ENCODE measurements around the gene RCAN2. TPM values are rescaled to one million over a fixed set of nuclear protein-coding genes. Genes with fewer than 3 reads are reported as not detected.

Gene RCAN2
- total RNA-seq, 5 donors from 2014 or later (not counting 1 experiment from before 2014, with no cell fraction given) = 0.15 to 2.5 (median 1.4) TPM

DNA sequence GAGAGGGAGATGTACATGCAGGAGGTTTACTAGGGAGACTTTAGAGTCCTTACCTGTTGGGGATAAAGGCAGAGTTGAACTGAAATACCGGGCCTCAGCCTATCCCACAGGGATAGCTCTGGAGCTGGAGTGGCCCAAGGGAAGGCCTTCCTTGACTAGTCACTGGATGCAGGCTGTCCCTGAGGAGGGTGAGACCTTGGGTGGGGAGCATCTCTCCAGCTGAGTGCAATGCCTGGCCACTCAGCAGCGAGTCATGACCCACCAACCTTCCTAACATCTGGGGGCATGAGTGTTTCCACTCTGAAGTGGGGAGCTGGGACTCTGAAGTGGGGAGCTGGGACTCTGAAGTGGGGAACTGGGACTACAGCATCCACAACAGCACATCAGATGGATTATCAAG is 274.4 kb downstream of the RCAN2 start:
- Histone ChIP-seq H3K4me3 (ENCODE audit: control insufficient read depth in 1 of 2, extremely low read depth in 1 of 2, low read length in 1 of 2) (no peak overlapping the region), H3K9me3 (no peaks in the 10 kb centered on the region), H3K36me3 (ENCODE audit: control insufficient read depth in 2 of 2, extremely low read depth in 1 of 2, insufficient read depth in 1 of 2, low read length in 1 of 2) (no peaks in the 10 kb centered on the region), H3K27me3 (replicated peaks in 1 of 2; ENCODE audit: control insufficient read depth in 2 of 2, extremely low read depth in 1 of 2, insufficient read depth in 2 of 2, low read length in 1 of 2) (peaks cover 0 to 2% of the 10 kb centered on the region in 2 experiments), H3K4me1 (ENCODE audit: control insufficient read depth in 1 of 2, extremely low read depth in 1 of 2, insufficient read depth in 2 of 2, low read length in 2 of 2) (no peaks in the 10 kb centered on the region), H3K27ac (ENCODE audit: low read length) (no peak overlapping the region)
- Mint-ChIP-seq H3K4me1 (no peaks in the 10 kb centered on the region), H3K36me3 (no peaks in the 10 kb centered on the region), H3K4me3 (no peak overlapping the region), H3K27ac (no peak overlapping the region), H3K27me3 (peaks cover 0 to 10% of the 10 kb centered on the region in 2 donors), H3K9me3 (no peaks in the 10 kb centered on the region)
- ATAC-seq (replicated peaks in 1 of 4) (no peak), DNase-seq (no peak)
- CTCF ChIA-PET = no interaction called here
- POLR2A ChIA-PET = no interaction called here
- 100% methylated on average over 1 of the region's 2 CpGs for WGBS (ENCODE audit: insufficient coverage)

DNA sequence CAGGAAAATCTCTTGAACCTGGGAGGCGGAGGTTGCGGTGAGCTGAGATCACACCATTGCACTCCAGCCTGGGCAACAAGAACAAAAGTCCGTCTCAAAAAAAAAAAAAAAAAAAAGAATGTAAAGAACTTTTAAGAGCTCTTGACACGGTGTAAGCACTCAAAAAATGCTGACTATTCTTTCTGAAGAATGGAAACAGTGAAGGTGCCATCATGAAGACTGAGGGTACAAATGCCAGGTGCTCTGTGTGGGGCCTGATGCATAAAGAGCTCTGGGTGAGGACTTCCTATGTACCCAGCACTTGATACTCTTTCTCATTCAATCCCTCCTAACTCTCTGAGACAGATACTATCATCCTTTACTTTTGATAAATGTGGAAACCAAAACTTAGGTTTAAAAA is 275.5 kb downstream of the RCAN2 start:
- no peak for DNase-seq
- H3K4me3 Mint-ChIP-seq = no peak overlapping the region
- H3K36me3 ChIP-seq (ENCODE audit: control insufficient read depth in 2 of 2, extremely low read depth in 1 of 2, insufficient read depth in 1 of 2, low read length in 1 of 2) = no peaks in the 10 kb centered on the region
- ATAC-seq (replicated peaks in 1 of 4) = no peak
- H3K27me3 Mint-ChIP-seq = peaks cover 0 to 10% of the 10 kb centered on the region in 2 donors
- CTCF ChIA-PET = interaction anchor here (0.7 to 1.3 kb wide), 2 partner anchors 126 to 175 kb away, joined by 4 to 5 read pairs; no protein-coding TSS in a partner anchor
- H3K27me3 ChIP-seq (replicated peaks in 1 of 2; ENCODE audit: control insufficient read depth in 2 of 2, extremely low read depth in 1 of 2, insufficient read depth in 2 of 2, low read length in 1 of 2) = peaks cover 0 to 2% of the 10 kb centered on the region in 2 experiments
- H3K27ac ChIP-seq (ENCODE audit: low read length) = no peak overlapping the region
- WGBS (ENCODE audit: insufficient coverage) = 100% methylated on average over 2 of the region's 4 CpGs
- no peak overlapping the region for H3K27ac Mint-ChIP-seq
- no peak overlapping the region for H3K4me3 ChIP-seq (ENCODE audit: control insufficient read depth in 1 of 2, extremely low read depth in 1 of 2, low read length in 1 of 2)
- H3K4me1 ChIP-seq (ENCODE audit: control insufficient read depth in 1 of 2, extremely low read depth in 1 of 2, insufficient read depth in 2 of 2, low read length in 2 of 2) = no peaks in the 10 kb centered on the region
- no peaks in the 10 kb centered on the region for H3K36me3 Mint-ChIP-seq
- H3K9me3 Mint-ChIP-seq = no peaks in the 10 kb centered on the region
- no peaks in the 10 kb centered on the region for H3K9me3 ChIP-seq
- no peaks in the 10 kb centered on the region for H3K4me1 Mint-ChIP-seq
- POLR2A ChIA-PET = interaction anchor here in 1 of 2 donors (0.6 kb wide), 1 partner anchor 24 kb away, joined by 9 read pairs; no protein-coding TSS in a partner anchor

DNA sequence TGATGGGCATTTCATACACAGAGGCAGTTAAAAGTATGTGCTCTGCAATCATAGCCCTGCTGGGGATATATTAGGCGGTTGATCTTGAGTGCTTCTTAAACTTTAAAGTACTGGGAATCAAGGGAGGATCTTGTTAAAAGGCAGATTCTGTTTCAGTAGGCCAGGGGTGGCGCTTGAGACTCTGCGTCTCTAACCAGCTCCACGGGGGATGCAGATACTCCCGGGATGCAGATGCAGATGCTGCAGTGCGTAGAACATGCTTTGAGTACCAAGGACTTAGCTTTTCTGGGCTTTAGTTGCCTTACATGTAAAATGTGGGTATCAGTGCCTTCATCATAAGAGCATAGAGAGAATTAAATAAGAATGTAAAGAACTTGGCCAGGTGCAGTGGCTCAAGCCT is 276.0 kb downstream of the RCAN2 start:
- Histone ChIP-seq H3K4me3 (ENCODE audit: control insufficient read depth in 1 of 2, extremely low read depth in 1 of 2, low read length in 1 of 2) (no peak overlapping the region), H3K36me3 (ENCODE audit: control insufficient read depth in 2 of 2, extremely low read depth in 1 of 2, insufficient read depth in 1 of 2, low read length in 1 of 2) (no peaks in the 10 kb centered on the region), H3K9me3 (no peaks in the 10 kb centered on the region), H3K27me3 (replicated peaks in 1 of 2; ENCODE audit: control insufficient read depth in 2 of 2, extremely low read depth in 1 of 2, insufficient read depth in 2 of 2, low read length in 1 of 2) (peaks cover 0 to 2% of the 10 kb centered on the region in 2 experiments), H3K27ac (ENCODE audit: low read length) (no peak overlapping the region), H3K4me1 (ENCODE audit: control insufficient read depth in 1 of 2, extremely low read depth in 1 of 2, insufficient read depth in 2 of 2, low read length in 2 of 2) (no peaks in the 10 kb centered on the region)
- Mint-ChIP-seq H3K27ac (no peak overlapping the region), H3K36me3 (no peaks in the 10 kb centered on the region), H3K4me1 (no peaks in the 10 kb centered on the region), H3K9me3 (no peaks in the 10 kb centered on the region), H3K4me3 (no peak overlapping the region), H3K27me3 (peaks cover 0 to 10% of the 10 kb centered on the region in 2 donors)
- WGBS (ENCODE audit: insufficient coverage) = 87% methylated on average over 4 of the region's 6 CpGs
- POLR2A ChIA-PET = interaction anchor here in 1 of 2 donors (0.6 kb wide), 1 partner anchor 24 kb away, joined by 9 read pairs; no protein-coding TSS in a partner anchor
- DNase-seq (no peak), ATAC-seq (replicated peaks in 1 of 4) (no peak)
- CTCF ChIA-PET = interaction anchor here in 1 of 2 donors (1.3 kb wide), 1 partner anchor 125 kb away, joined by 5 read pairs; no protein-coding TSS in a partner anchor

DNA sequence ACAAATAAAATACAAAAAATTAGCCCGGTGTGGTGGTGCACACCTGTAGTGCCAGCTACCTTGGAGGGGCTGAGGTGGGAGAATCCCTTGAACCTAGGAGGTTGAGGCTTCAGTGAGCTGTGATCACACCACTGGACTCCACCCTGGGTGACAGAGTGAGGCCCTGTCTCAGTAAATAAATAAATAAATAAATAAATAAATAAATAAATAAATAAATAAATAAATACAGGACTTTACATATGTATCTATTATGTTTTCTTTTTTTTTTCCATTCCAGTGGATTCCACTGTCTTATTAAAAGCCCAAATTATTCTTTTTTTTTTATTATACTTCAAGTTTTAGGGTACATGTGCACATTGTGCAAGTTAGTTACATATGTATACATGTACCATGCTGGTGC is 279.3 kb downstream of the RCAN2 start:
- H3K27ac Mint-ChIP-seq = no peak overlapping the region
- H3K9me3 ChIP-seq = no peaks in the 10 kb centered on the region
- H3K36me3 ChIP-seq (ENCODE audit: control insufficient read depth in 2 of 2, extremely low read depth in 1 of 2, insufficient read depth in 1 of 2, low read length in 1 of 2) = no peaks in the 10 kb centered on the region
- peaks cover 0 to 1% of the 10 kb centered on the region in 2 experiments for H3K27me3 ChIP-seq (replicated peaks in 1 of 2; ENCODE audit: control insufficient read depth in 2 of 2, extremely low read depth in 1 of 2, insufficient read depth in 2 of 2, low read length in 1 of 2)
- no peak overlapping the region for H3K27ac ChIP-seq (ENCODE audit: low read length)
- ATAC-seq (replicated peaks in 1 of 4) (no peak), DNase-seq (no peak)
- no peaks in the 10 kb centered on the region for H3K4me1 Mint-ChIP-seq
- no peak overlapping the region for H3K4me3 Mint-ChIP-seq
- ChIA-PET CTCF (no interaction called here), POLR2A (no interaction called here)
- no CpG with 5 or more reads among the region's 1 CpG for WGBS (ENCODE audit: insufficient coverage)
- H3K4me3 ChIP-seq (ENCODE audit: control insufficient read depth in 1 of 2, extremely low read depth in 1 of 2, low read length in 1 of 2) = no peak overlapping the region
- H3K27me3 Mint-ChIP-seq = peaks cover 0 to 10% of the 10 kb centered on the region in 2 donors
- H3K4me1 ChIP-seq (ENCODE audit: control insufficient read depth in 1 of 2, extremely low read depth in 1 of 2, insufficient read depth in 2 of 2, low read length in 2 of 2) = no peaks in the 10 kb centered on the region
- H3K36me3 Mint-ChIP-seq = no peaks in the 10 kb centered on the region
- H3K9me3 Mint-ChIP-seq = no peaks in the 10 kb centered on the region

DNA sequence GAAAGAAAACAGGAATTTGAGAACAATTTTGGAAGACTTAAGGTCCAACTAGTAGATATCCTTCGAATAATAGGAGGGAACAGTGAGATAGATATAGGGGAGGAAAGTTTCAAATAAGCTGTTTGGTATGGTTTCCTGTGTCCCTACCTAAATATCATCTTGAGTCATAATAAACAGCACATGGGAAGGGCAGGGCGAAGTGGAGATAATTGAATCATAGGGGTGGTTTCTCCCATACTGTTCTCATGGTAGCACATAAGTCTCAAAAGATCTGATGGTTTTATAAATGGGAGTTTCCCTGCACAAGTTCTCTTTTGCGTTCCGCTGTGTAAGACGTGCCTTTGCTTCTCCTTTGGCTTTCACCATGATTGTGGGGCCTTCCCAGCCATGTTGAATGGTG is 281.0 kb downstream of the RCAN2 start:
- no peaks in the 10 kb centered on the region for H3K9me3 Mint-ChIP-seq
- WGBS (ENCODE audit: insufficient coverage) = 90% methylated on average over 3 of the region's 5 CpGs
- ATAC-seq (replicated peaks in 1 of 4) = no peak

DNA sequence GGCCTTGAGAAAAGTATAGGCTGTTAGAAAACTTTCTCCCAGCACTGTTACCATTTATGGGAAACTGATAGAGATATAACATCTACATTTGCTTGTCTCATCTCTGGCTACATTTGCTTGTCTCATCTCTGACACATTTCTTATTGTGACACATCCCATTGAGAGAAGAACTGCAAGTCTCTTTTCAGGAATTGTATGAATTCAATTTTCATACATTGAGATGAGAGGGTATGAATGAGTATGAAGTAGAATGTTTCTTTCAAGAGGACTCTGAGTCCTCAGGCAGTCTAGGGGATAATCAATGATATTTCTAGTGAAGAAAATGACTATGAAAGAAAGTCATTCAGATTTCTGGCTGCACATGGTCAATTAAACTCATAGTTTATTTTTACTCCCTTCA is 282.9 kb downstream of the RCAN2 start:
- CTCF ChIA-PET = interaction anchor here in 1 of 2 donors (0.5 kb wide), 1 partner anchor 448 kb away, joined by 4 read pairs; no protein-coding TSS in a partner anchor
- Histone ChIP-seq H3K9me3 (no peaks in the 10 kb centered on the region), H3K4me1 (ENCODE audit: control insufficient read depth in 1 of 2, extremely low read depth in 1 of 2, insufficient read depth in 2 of 2, low read length in 2 of 2) (no peaks in the 10 kb centered on the region), H3K36me3 (ENCODE audit: control insufficient read depth in 2 of 2, extremely low read depth in 1 of 2, insufficient read depth in 1 of 2, low read length in 1 of 2) (no peaks in the 10 kb centered on the region), H3K27ac (ENCODE audit: low read length) (no peak overlapping the region), H3K4me3 (ENCODE audit: control insufficient read depth in 1 of 2, extremely low read depth in 1 of 2, low read length in 1 of 2) (no peak overlapping the region), H3K27me3 (replicated peaks in 1 of 2; ENCODE audit: control insufficient read depth in 2 of 2, extremely low read depth in 1 of 2, insufficient read depth in 2 of 2, low read length in 1 of 2) (peaks cover 0 to 9% of the 10 kb centered on the region in 2 experiments)
- POLR2A ChIA-PET = no interaction called here
- ATAC-seq (replicated peaks in 1 of 4) (no peak), DNase-seq (no peak)
- Mint-ChIP-seq H3K9me3 (no peaks in the 10 kb centered on the region), H3K36me3 (no peaks in the 10 kb centered on the region), H3K27ac (no peak overlapping the region), H3K27me3 (peaks cover under 1 to 5% of the 10 kb centered on the region in 2 donors), H3K4me3 (no peak overlapping the region), H3K4me1 (no peaks in the 10 kb centered on the region)

More for the DNA sequence above, 281.0 kb downstream of the RCAN2 start:
- no peak overlapping the region for H3K27ac ChIP-seq (ENCODE audit: low read length)
- Mint-ChIP-seq H3K36me3 (no peaks in the 10 kb centered on the region), H3K27me3 (peaks cover 5 to 10% of the 10 kb centered on the region in 2 donors), H3K4me1 (no peaks in the 10 kb centered on the region), H3K4me3 (no peak overlapping the region), H3K27ac (no peak overlapping the region)
- no peak overlapping the region for H3K4me3 ChIP-seq (ENCODE audit: control insufficient read depth in 1 of 2, extremely low read depth in 1 of 2, low read length in 1 of 2)
- H3K9me3 ChIP-seq = no peaks in the 10 kb centered on the region
- ChIA-PET CTCF (no interaction called here), POLR2A (no interaction called here)
- no peak for DNase-seq
- H3K27me3 ChIP-seq (replicated peaks in 1 of 2; ENCODE audit: control insufficient read depth in 2 of 2, extremely low read depth in 1 of 2, insufficient read depth in 2 of 2, low read length in 1 of 2) = peaks cover 0 to 5% of the 10 kb centered on the region in 2 experiments
- no peaks in the 10 kb centered on the region for H3K4me1 ChIP-seq (ENCODE audit: control insufficient read depth in 1 of 2, extremely low read depth in 1 of 2, insufficient read depth in 2 of 2, low read length in 2 of 2)
- no peaks in the 10 kb centered on the region for H3K36me3 ChIP-seq (ENCODE audit: control insufficient read depth in 2 of 2, extremely low read depth in 1 of 2, insufficient read depth in 1 of 2, low read length in 1 of 2)

All from T-cell (primary cell).